HG02798 (cell line): ENCODE measurements around the gene ECE2.
"Not testable (repeated sequence)": the region's sequence is repeated elsewhere in the genome, so short reads cannot be mapped to it uniquely, and the experiment has no call there.

ENCODE experiments used
- ATAC-seq: cut with Tn5 transposase; IDR thresholded peaks from one replicate; pipeline ENCODE4 v1.9.1; 2021; ENCODE audit warnings: mild to moderate bottlenecking; ENCODE audit not compliant: unreplicated experiment, poor library complexity

ECE2 gene

DNA sequence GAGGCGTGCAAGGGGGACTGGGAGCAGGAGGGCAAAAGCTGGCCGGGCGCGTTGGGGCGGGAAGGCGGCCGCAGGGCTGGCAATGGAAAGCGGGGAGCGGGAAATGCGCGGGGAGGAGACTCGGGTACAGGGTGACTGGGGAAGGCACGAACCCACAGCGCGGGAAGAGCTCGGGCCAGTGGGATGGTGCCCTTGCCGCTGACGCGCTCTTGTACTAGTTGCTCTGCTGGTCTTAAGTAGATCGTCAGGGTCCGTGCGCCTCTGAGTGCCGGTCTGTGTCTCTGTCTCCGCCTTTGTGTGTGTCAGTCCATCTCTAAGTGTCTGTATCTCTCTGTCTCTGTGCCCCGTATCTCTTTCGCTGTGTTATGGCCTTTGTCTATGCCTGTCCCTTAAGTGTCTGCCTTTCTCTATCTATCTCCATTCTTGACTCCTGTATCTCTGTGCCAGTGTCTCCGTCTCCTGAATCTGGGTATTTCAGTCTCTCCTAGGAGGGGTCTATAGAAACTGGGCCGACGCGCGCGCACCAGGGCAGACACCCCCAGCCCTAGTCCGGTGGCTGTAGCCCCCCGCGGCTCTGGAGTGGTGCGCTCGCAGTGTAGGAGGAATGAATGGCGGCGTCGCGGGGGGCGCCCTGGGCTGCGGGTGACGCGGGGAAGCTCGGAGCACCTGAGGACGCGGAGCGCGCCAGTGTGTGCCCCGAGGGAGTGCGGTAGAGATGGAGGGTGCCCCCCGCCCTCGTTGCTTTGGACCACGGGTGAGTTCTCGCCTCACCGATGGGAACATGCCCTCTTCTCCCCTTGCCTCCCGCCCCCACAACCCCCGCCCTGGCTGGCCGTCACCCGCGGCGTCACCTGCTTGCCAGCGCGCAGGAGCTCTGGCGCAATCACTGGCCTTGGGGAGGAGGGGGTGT lies 13.7 kb upstream of the ECE2 start:
- no peak for ATAC-seq

DNA sequence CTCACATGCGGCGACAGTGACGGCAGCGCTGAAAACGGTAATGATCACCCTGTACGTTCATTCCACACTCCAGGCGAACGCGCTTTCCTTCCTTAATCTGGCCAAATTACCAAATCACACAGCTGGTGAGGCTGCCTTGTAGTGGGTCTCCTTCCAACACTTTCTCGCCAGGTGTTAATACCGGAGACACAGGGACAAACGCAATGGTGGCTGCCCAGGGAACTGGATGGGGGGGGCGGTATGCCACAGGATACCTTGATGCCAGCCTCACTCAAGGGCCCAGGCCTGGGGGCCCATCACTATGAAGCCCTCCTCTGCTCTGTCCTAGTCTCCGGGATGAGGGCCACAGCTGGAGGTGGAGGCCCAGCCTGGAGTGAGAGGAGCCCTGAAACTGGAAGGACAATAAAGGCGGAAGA lies 13.1 kb upstream of the ECE2 start:
- no peak for ATAC-seq

DNA sequence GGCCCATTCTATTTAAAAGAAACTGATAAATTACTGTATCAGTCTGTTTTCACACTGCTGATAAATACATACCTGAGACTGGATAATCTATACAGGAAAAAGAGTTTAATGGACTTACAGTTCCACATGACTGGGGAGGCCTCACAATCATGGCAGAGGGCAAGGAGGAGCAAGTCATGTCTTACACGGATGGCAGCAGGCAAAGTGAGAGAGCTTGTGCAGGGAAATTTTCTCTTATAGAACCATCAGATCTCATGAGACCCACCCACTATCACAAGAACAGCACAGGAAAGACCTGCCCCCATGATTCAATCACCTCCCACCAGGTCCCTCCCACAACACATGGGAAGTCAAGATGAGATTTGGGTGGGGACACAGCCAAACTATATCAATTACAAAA lies 8.6 kb upstream of the ECE2 start:
- ATAC-seq: not testable (repeated sequence)

DNA sequence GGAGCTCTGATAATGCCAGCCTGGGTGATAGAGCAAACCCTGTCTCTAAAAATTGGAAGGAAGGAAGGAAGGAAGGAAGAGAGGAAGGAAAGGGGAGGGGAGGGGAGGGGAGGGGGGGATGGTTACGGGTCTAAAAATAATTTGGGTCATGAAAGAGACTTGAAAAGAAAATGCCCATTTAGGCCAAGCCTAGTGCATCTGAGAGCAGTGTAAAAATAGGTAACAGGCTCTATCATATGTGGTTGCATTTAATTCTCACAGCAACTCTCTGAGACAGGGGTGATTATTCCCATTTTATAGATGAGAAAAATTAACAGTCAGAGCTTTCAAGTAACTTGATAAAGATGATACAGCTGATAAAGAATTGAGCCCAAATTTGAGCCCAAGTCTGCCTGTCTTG lies 3.6 kb upstream of the ECE2 start:
- no peak for ATAC-seq

DNA sequence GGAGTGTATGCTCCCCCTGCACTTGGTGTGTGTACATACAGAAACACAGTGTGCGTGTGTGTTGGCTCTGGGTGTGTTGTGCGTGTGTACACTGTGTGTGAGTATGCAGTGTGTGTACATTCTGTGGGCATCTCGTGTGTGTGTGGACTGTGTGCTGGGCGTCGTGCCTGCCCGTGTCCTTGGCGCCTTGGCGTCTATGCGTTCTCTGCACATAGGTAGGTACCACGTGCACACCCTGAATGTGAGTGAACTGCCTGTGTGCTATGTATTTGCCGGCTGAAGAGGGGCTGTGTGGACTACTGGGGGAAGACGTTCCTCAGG lies 481 bp upstream of the ECE2 start:
- ATAC-seq: no peak

DNA sequence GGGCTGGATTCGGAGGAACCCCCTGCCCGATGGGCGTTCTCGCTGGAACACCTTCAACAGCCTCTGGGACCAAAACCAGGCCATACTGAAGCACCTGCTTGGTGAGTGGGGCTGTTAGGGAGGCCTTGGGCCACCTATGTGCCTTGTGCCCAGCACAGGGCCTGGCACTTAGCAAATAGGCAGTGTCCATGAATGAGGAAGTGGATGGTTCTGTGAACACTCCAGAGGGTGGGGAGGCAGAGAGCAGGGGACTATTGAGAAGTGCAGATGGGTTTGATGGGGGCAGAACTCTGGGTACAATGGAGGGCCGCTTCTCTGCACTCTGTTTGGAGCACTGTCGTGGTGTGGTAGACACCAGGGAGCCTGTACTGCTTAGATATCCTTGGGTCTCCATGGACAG lies 1.5 kb downstream of the ECE2 start:
- no peak for ATAC-seq

DNA sequence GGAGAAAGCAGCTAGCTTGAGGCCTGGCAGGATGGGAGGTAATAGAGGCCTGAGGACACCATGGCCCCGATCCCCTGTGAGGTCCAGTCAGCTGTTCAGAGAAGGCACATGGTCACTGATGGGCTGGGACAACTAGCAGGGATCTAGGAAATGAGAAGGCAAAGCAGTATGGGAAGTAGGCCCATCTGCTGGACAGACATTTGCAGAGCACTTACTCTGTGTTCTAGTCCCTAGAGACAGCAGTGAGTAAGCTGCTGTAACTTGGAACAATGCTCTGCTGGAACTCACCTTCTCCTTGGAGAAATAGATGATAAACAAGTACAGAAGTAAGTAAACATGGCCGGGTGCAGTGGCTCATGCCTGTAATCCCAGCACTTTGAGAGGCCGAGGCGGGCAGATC lies 7.1 kb downstream of the ECE2 start:
- ATAC-seq: no peak

DNA sequence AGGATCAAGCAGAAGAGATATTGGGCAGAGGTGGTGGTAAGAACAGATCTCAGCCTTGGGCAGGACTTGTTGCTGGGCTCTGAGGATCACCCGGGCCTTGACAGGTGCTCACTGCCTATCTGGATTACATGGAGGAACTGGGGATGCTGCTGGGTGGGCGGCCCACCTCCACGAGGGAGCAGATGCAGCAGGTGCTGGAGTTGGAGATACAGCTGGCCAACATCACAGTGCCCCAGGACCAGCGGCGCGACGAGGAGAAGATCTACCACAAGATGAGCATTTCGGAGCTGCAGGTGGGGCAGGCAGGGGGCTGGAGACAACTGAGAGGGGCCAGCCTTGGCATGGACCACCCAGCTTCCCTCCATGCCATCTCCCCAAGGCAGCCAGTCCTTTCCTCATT lies 7.9 kb downstream of the ECE2 start:
- ATAC-seq: no peak

DNA sequence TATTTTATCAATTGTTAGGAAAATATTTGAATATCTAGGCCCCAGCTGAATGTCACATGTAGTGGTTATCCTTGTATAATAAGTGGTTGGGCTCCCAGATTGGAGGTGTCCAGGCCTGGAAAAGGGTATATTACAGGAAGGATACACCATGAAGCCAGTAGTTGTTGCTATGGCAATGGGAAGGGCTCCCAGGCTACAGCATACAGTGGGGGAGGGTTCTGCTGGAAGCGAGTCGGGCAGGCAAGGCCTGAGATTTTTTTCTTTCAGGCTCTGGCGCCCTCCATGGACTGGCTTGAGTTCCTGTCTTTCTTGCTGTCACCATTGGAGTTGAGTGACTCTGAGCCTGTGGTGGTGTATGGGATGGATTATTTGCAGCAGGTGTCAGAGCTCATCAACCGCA lies 8.9 kb downstream of the ECE2 start:
- ATAC-seq: no peak

DNA sequence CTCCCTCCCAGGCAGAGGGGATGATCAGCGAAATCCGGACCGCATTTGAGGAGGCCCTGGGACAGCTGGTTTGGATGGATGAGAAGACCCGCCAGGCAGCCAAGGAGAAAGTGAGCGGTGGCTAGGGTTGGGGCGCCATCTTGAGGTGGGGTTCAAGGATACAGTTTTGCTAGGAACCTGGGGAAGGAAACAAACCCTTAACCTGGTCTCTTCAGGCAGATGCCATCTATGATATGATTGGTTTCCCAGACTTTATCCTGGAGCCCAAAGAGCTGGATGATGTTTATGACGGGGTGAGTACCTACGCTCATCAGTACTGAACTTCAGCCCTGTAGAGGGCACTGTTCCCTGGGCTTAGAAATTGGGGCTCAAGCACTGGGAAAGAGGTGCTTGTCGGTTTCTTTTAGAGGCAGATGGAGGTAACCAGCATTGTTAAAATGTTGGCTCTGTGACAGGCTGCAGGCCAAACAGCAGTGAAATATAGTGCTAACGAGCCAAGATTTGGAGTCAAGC lies 13.7 kb downstream of the ECE2 start:
- ATAC-seq: no peak

DNA sequence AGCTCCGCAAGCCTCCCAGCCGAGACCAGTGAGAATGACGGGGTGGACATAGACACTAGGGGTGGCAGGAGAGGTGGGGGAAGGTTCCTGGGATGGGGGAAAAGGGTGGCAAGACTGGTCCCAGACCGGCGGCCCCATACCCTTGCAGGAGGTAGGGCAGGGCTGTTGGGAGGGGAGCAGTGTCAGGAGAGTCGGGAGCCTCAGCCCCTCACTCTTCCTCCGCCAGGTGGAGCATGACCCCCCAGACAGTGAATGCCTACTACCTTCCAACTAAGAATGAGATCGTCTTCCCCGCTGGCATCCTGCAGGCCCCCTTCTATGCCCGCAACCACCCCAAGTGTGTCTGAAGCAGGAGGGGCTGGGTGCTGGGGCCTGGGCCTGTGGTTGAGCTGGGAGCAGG lies 14.5 kb downstream of the ECE2 start:
- ATAC-seq: no peak

DNA sequence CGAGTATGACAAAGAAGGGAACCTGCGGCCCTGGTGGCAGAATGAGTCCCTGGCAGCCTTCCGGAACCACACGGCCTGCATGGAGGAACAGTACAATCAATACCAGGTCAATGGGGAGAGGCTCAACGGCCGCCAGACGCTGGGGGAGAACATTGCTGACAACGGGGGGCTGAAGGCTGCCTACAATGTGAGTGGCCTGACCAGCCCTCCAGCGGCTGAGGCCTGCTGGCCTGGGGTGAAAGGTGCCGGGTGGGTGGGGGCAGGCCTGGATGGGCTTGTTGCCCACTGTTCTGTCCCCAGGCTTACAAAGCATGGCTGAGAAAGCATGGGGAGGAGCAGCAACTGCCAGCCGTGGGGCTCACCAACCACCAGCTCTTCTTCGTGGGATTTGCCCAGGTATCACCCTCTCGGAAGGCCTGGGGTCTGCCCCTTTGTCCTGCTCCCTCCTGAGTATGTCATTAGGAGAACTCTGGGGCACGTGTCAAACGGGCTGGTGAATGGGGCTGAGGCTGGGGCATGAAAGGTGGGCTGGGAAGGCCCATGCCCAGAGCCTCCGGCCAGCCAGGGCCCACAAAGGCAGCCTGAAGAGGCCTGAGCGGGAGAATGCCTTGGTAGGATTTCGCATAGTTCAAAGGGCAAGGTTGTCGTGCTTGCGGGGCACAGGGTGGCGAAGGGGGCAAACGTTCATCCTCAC lies 15.4 kb downstream of the ECE2 start:
- no peak for ATAC-seq

DNA sequence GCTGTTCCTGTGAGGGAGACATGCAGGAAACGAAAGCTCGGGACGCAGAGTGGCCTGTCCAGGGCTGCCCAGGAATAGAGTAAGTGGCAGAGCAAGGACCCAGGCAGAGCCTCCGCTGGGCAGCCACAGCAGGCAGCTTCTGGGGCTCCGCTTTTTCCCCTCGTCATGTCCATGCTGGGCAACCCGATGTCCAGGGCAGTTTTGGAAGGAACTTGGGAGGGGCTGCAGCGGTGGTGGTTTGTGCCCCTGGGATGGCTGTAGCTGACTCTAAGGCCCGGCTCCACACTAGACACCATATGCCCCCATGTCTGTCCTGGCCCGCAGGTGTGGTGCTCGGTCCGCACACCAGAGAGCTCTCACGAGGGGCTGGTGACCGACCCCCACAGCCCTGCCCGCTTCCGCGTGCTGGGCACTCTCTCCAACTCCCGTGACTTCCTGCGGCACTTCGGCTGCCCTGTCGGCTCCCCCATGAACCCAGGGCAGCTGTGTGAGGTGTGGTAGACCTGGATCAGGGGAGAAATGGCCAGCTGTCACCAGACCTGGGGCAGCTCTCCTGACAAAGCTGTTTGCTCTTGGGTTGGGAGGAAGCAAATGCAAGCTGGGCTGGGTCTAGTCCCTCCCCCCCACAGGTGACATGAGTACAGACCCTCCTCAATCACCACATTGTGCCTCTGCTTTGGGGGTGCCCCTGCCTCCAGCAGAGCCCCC lies 16.1 kb downstream of the ECE2 start:
- no peak for ATAC-seq

DNA sequence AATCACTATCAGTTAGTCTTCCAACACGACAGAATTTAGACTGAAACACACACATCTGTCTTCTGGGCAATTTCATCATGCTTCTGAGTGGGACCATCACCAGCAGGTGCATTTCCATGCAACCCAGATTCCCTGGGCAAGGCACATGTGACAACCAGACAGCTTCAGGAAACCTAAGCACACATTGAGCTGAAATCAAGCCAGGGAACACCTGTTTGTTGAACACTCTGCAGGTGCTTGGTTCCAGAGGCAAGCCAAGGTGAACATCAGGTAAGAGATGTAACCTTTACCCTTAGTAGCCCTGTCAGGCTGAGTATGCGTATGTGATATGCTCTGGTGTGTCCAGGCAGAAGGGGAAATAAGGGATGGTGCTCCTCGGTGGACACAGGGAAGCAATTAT lies 19.9 kb downstream of the ECE2 start:
- no peak for ATAC-seq

DNA sequence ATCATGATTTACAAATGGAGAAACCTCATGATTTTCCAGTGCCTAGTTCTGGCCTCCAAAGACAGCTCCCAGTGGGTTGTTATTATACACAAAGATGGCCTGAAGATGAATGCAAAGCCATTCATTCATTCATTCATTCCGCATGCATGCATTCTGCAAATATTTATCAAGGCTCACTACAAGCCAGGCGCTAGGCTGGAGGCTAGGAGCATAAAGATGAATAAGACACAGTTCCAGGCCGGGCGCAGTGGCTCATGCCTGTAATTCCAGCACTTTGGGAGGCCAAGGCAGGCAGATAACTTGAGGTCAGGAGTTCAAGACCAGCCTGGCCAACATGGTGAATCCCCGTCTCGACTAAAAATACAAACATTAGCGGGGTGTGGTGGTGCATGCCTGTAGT lies 20.8 kb downstream of the ECE2 start:
- no peak for ATAC-seq

DNA sequence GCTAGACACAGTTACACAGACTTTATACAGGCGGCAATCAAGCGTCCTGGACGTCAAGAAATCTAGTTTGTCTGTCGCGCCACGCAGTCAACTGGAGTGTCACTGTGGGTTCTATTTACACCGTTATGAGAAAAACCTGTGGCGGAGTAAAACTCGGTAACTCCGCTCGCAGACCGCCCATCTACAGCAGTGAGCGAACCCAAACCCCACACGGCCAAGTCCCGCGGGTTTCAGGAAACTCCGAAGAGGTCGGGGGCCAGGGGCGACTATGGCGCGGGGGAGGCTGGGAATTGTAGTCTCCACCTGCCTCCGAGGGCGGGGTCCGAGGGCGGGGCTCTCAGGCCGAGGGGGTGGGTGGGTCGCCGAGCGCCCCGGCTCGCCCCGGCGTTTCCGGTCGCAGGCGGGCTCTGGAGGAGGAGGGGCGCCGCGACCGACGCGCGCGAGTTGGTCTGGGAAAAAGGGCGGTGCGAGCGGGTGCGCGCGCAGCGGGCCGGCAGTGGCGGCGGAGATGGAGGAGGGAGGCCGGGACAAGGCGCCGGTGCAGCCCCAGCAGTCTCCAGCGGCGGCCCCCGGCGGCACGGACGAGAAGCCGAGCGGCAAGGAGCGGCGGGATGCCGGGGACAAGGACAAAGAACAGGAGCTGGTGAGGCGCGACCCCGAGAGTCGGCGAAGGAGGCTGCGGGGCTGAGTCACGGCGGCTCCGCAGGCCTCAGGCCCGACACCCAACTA lies 23.1 kb downstream of the ECE2 start, which contains the start of gene PSMD2:
TSS of gene PSMD2 (plus strand) at position 483 of the 729 bp plus-strand sequence. CDS start at position 509, 26 bp downstream.
- peak; percentile 95 for ATAC-seq

DNA sequence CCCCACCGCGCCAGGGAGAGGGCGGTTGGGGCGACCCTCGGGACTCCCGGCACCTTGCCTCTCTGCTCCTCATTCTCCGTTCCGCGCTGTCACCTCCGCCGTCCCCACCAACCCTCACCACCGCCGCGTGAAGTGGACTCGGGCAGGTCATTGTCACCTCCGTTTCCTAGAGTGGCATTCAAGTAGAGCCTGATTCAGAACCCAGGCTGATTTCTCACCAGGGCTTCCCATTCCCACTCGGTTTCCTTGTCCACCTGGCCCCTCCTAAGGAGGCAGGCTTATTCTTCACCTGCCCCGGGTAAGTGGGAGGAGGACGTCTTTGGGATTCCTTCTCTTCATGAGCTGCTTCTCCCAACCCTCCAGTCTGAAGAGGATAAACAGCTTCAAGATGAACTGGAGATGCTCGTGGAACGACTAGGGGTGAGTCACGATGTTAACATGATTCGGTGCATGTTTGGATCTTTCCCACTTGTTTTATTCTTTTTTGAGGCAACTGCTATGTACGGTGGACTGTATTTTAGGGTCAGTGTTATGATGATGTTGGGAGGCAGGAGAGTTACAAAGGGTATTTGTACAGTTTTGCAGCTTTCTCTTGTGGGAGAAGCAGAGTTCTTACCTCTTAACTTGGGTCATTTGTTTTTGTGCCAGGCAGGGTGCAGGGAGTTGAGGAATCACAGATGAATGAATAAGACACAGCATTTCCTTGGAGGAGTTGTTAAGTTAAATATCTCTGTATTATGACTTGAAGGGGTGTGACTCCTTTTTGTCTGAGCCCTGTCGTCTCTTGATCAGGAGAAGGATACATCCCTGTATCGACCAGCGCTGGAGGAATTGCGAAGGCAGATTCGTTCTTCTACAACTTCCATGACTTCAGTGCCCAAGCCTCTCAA lies 23.9 kb downstream of the ECE2 start:
- no peak for ATAC-seq

DNA sequence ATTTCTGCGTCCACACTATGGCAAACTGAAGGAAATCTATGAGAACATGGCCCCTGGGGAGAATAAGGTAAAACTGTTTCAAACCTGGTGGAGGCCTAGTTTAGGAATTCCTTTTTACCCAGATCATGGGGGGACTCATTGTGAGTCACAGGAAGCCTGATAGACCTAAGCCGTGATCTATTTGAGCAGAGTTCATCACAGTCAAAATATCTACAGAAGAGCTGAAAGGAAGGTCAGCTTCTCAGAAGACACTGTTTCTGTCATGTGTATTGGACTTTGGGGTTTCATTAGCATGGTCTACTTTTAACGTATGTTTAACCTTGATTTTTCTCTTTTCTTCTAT lies 24.5 kb downstream of the ECE2 start:
- ATAC-seq: no peak

DNA sequence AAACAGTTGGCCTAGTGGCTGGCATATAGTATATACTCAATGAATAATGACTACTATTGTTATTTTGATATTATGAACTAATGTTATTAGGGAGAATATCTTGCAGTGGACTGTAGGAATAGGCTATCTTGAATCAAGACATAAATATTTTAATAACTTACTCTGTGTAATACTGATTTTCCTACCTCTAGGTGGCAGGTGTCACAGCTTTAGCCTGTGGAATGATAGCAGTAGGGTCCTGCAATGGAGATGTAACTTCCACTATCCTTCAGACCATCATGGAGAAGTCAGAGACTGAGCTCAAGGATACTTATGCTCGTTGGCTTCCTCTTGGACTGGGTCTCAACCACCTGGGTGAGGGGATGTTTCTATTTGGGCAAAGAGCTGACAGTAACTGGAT lies 29.8 kb downstream of the ECE2 start:
- ATAC-seq: no peak
